GM12864 (cell line): ENCODE measurements around the gene IL10RB.
"Not testable (repeated sequence)": the region's sequence is repeated elsewhere in the genome, so short reads cannot be mapped to it uniquely, and the experiment has no call there.

Experiments used
- DNase-seq: peaks from one replicate; pipeline ENCODE4 v3.0.0-alpha.2; 2011; ENCODE audit warnings: low read depth
- H3K4me3 ChIP-seq: 2 replicates; pipeline ENCODE4 v1.5.1; 2011; ENCODE audit warnings: mild to moderate bottlenecking, low read depth, low read length, control low read depth
- TF ChIP-seq, protein P1 (sequence below): IDR thresholded peaks from 2 replicates; pipeline ENCODE4 v1.5.1; 2011; ENCODE audit warnings: low read depth, mild to moderate bottlenecking, moderate library complexity, low read length, control low read depth, inconsistent platforms; ENCODE audit errors: missing control alignments

Gene IL10RB

DNA sequence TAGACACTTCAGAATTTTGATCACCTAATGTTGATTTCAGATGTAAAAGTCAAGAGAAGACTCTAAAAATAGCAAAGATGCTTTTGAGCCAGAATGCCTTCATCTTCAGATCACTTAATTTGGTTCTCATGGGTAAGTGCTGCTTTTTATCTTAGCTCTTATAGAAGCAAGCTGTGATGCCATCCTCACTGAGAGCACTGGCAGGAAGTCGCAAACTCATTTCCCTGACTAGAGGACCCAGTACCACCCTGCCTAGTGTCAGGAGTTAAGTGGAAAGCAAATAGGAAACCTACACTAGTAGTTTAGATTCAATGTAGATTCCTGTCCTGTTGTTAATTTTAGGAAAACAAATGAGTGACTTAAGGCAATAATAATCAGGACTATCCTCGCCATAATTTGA lies 24.3 kb upstream of the IL10RB start:
- no peak overlapping the region for H3K4me3 ChIP-seq
- no peak for DNase-seq
- TF ChIP-seq, protein P1, sequence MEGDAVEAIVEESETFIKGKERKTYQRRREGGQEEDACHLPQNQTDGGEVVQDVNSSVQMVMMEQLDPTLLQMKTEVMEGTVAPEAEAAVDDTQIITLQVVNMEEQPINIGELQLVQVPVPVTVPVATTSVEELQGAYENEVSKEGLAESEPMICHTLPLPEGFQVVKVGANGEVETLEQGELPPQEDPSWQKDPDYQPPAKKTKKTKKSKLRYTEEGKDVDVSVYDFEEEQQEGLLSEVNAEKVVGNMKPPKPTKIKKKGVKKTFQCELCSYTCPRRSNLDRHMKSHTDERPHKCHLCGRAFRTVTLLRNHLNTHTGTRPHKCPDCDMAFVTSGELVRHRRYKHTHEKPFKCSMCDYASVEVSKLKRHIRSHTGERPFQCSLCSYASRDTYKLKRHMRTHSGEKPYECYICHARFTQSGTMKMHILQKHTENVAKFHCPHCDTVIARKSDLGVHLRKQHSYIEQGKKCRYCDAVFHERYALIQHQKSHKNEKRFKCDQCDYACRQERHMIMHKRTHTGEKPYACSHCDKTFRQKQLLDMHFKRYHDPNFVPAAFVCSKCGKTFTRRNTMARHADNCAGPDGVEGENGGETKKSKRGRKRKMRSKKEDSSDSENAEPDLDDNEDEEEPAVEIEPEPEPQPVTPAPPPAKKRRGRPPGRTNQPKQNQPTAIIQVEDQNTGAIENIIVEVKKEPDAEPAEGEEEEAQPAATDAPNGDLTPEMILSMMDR: no peak

DNA sequence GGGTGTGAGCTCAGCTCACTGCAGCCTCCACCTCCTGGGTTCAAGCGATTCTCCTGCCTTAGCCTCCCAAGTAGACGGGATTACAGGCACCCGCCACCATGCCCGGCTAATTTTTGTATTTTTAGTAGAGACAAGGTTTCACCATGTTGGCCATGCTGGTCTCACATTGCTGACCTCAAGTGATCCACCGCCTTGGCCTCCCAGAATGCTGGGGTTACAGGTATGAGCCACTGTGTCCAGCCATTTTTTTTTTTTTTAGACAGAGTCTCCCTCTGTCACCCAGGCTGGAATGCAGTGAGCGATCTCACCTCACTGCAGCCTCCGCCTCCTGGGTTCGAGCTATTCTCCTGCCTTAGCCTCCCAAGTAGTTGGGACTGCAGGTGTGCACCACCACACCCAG lies 23.3 kb upstream of the IL10RB start:
- DNase-seq: not testable (repeated sequence)

DNA sequence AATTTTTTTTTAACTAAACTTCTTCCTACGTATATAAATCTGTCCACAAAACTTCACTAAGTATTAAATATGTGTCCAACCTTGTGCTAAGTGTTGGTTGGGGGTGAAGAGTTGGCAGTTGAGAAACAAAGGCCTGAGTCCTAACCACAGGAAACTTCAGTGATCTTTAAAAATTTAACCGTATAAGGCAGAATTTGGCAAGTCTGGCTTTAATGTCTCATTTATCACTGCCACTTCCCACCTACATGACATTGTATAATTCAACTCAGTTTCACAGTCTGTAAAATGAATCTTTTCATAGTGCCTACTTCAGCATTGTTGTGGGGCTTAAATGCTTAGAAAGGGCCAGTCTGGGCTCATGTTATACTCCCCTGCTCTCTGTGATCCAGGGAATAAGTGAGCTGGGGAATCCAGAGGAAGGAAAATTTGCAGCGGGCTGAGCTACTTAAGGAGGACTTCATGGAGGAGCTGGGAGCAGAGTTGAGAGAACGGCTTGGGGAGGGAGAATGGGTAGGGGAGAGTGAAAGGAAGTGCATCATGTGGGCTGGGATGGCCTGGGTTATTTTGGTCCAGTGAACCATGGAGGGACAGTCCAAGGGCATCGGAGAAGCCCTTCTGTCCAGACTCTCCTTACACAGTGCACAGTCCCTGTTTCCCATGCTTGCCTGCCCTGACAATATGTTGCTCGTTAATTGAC lies 21.9 kb upstream of the IL10RB start:
- no peak for DNase-seq
- TF ChIP-seq, protein P1: no peak
- H3K4me3 ChIP-seq: no peak overlapping the region

More for the DNA sequence above, 23.3 kb upstream of the IL10RB start:
- H3K4me3 ChIP-seq: not testable (repeated sequence)

DNA sequence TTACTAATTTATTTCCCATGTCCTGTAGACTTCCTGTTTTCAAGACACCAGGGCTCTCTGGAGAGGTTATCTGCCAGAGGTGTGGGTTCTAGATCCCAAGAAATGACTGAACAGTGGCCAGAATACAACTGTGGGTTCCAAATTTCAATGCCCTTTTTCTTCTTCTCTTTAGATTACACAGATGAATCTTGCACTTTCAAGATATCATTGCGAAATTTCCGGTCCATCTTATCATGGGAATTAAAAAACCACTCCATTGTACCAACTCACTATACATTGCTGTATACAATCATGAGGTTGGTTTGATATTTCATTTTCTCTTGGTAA lies 21.4 kb upstream of the IL10RB start:
- H3K4me3 ChIP-seq: no peak overlapping the region
- TF ChIP-seq, protein P1: no peak
- DNase-seq: no peak

DNA sequence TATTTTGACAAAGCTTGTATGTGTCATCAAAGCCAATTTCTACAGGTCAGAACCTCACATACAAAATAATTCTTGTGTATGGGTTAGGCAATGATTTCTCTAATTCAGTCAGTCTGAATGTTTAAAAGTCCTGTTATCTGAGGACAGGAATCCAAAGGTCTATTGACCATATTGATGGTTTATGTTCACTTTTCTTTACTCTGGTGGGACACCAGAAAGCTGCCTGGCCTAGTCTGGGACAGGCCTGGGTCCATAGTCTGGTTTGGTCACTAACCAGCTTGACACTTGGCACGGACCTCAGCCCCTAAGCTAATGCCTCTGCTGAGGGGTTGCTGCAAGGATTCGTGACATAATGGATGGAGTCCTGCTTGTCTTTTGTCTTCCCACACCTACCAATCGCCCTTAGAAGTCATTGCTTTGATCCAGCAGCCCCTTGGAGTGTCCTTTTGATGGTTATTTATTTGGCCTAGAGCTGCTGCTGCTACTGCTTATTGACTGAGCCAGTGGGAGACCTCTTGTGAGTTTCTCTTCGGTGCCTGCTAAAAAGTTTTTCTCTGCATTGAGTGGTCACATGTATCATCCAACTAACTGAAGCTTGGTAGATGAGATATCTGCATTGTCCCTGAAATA lies 20.8 kb upstream of the IL10RB start:
- no peak for DNase-seq
- TF ChIP-seq, protein P1: no peak

DNA sequence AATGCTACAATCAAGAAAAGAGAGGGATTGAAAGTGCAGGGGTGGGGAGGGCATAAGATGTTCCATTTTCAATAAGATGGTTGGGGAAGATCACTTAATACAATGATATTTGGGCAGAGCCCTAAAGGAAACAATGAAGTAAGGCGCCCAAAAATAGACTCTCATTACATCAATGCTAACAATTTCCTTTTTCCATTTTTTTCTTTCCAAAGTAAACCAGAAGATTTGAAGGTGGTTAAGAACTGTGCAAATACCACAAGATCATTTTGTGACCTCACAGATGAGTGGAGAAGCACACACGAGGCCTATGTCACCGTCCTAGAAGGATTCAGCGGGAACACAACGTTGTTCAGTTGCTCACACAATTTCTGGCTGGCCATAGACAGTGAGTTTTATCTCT lies 19.7 kb upstream of the IL10RB start:
- H3K4me3 ChIP-seq: no peak overlapping the region
- TF ChIP-seq, protein P1: no peak
- no peak for DNase-seq

More for the DNA sequence above, 20.8 kb upstream of the IL10RB start:
- no peak overlapping the region for H3K4me3 ChIP-seq

DNA sequence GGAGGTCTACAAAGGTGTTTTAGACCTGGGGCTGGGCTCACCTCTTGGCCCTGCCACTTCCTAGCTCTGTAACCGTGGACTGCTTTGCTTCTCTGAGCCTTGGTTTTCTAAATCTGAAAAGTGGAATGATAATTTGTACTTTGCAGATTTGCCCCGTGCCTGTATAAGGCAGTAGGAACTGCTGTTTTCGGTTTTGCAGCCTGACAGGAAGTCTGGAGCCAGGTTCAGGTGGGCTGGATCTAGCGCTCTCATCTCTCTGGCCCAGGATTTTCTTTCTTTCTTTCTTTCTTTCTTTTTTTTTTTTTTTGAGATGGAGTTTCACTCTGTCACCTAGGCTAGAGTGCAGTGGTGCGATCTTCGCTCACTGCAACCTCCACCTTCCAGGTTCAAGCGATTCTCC lies 19.2 kb upstream of the IL10RB start:
- no peak overlapping the region for H3K4me3 ChIP-seq
- no peak for DNase-seq
- TF ChIP-seq, protein P1: no peak
